ENCODE results near the gene MFAP2.

MFAP2 gene, protein sequence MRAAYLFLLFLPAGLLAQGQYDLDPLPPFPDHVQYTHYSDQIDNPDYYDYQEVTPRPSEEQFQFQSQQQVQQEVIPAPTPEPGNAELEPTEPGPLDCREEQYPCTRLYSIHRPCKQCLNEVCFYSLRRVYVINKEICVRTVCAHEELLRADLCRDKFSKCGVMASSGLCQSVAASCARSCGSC

DNA sequence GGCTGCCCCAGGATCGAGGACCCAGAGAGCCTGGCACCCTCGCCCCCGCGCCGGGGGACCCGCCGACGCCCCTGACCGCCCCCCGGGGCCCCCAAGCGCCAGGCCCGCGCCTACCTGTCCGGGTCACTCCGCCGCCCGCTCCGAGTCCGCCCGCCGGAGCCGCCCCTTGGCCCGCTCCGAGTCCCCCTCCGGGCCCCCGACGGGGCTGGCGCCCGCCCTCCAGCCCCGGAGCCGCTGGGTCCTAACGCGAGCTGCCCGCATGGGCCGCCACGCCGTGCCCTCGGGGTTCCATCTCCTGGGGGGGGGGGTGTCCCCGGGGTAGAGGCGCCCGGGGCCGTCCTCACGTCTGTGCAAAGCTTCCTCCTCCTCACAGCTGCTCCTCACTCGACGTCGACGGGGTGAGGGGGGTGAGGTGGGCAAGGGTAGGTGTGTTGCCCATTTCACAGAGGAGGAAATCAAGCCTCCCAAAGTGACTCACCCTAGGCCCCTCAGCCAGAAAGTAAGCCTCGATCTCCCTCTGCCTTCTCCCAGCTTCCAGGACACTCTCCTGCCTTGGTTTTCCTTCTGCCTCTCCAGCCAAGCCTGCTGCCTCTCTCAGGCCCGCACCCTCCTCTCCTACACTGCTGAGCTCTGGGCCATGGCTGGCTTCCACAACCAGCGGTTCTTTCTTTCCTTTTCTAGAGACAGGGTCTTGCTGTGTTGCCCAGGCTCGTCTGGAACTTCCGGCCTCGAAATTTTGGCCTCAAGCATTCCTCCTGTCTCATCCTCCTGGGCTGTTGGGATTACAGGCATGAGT is at the start of gene MFAP2:
Gene MFAP2, minus strand, starts transcription at position 148 of the 796 bp plus-strand sequence. CDS start 2,347 bp downstream, outside the sequence.
- no peak for DNase-seq

DNA sequence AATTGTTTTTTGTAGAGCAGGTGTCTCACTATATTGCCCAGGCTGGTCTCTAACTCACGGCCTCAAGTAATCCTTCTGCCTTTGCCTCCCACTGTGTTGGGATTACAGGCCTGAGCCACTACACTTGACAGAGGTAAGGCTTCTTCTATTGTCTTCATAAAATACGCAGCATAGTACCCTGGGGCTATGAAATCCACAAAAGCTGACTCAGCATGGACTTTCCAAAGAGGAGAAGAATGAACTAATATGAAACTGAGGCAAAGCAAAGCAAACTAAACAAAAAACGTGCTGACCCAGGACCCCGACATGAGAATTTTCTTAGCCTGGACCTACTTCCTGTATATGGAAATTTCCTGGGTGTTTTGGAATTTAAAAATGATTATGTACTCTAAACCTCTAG is 49.8 kb upstream of the MFAP2 start:
- DNase-seq, result no peak

DNA sequence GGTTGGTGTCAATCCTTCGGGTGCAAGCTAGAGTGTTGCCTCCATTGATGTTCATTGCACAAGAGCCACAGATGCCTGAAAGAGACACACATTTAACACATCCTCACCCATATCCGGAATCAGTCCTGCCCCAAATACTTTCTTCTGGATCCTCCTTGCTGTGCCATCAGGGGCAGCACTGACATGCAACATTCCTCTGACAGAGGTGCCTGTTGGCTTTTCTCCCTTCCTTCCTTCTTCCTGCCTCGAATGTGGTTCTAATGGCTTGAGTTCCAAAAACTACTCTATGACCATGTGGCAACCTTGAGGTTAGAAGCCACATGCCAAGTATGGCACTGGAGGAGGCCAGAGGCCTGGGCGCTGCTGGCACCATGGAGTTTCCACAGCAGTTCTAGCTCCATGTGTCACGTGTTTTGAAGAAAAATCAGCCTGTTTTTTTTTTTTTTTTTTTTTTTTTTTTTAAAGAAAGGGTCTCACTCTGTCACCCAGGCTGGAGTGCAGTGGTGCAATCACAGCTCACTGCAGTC is 48.3 kb upstream of the MFAP2 start:
- DNase-seq, result no peak

DNA sequence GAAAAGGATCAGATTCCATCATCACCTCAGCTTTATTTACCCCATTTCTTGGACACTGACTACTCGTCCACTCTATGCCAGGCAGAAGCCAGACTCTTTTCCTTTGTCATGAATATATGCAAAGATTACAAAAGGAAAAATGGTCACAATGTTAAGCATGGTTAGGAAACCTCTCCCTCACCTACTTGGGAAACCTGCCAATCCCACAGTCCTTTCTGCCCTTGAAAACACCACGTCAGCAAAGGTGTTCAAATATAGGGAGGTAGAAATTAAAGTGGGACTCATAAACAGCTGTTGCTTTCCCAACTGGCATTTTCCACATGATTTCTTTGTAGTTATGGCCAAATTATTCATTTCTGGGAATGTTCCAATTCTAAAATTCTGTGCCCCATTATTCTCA is 47.5 kb upstream of the MFAP2 start:
- DNase-seq, result no peak

DNA sequence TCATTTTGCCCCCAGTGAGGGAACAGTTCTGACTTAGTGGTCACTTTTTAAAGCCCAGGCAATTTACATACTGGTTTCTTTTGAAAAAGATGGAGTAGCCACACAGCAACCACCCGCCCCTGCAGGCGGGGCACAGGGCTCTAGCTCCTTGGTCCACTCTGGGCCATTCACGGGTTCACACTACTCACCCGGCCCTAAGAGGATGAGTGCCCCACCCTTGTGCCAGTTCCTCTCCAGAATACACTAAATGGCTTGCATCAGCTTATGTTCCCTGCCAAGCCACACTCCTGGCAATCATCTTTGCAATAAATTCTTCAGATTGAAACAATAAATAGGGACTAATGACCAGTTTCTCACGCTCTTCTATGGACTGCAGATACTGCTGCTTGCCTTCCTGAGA is 47.0 kb upstream of the MFAP2 start:
- DNase-seq, result no peak

DNA sequence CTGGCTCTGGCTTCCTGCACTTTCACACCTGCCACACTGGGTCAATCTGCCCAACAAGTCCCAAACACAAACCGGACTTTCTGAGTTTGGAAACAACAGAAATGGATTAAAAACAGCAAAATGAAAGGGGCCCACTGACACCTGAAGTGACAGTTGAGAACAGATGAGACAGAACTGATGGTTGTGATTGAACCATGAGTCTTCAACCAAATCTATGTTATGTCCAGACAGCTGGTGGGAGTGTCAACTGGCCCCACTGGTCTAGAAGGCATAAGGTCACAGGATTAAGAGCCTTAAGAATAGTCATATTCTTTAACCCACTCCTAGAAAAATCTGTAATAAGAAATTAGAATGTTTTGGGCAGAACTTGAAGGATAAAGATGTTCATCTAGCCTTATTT is 44.3 kb upstream of the MFAP2 start:
- DNase-seq, result no peak

DNA sequence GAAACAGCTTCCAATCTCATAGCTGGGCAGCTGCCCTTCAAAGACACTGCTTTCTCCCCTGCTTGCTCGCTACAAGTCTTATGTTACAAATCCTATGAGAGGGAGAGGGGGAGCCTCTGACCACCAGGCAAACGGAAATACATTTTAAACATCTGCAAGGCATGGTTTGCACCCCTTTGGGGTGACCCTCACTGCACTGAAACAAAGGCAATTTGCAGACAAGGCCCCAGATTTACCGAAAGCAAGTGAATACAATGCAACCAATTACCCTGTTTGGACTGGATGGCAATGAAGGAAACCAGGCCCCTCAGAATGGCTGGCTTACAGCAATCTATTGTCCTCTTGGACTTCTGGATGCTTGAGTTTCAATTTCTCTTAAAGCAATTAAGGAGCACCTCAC is 43.2 kb upstream of the MFAP2 start:
- no peak for DNase-seq

DNA sequence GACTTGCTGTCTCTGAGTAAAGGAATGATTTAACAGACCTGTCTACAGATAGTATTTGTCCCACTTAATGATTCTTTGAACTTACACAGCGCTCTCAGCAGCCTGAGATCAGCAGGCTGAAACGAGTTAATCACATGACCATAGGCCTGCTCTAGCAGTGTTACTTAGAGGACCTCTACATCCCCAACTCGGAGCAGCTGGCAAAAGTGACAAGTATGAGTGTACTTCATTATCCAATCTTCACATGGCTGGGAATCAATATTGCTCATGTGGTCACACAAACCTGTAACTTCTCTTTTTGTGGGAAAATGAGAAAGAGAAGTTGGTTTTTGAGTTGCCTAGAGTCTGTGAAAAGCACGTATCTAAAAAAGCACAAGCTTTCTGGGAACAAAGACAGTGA is 42.7 kb upstream of the MFAP2 start:
- DNase-seq, result no peak

DNA sequence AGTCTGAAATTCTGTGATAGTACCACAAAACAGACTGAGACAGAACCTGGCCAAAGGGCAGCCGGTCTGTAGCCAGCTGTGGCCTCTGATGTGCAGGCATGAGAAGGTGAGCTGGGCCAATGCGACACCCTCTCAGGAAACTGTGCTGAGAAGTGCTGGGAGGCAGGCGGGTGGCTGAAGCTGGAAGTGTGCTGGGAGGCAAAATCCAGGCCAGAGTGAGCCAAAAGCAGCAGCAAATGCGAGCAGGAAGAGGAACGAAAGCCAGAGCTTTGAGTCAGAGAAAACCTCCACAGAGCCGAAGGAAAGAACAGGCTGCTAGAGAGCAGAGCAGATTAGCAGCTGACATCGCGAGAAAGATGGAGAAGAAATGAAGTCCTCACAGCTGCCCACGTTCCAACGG is 41.5 kb upstream of the MFAP2 start:
- no peak for DNase-seq

DNA sequence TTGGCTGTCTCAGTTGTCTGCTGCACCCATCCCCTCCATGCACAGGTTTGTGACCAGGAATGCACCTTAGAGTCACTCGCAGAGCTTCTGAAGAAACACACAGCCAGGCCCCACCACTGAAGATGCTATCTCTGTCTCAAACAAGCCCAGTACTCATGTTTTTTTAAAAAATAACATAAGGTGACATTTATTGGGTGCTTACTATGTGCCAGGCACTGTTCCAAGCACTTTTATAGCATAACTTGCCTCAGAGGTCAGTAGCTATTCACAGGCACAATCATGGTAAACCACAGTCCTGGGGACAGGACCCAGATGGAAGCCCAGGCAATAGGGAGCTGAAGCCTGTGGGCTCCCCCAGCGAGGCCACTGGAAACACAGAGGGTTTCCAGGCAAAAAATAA is 40.1 kb upstream of the MFAP2 start:
- no peak for DNase-seq

DNA sequence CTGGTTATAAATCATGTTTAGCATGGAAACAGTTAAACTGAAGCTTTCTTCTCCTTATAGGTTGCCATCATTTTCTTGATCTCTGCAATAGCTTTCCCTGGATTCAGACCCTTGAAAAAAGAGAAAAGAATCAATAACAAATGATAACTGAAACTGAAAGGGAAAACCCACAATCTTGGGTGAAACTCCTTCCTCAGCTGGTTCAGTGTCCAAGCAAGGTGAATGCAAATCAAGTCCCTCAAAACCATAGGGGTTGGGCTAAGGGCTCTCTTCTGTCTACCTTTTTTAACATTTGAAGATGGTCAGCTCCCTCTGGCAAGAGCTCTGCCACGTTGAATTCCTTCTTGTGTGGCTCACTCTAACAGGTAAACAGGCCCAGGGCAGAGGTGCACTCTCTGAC is 38.4 kb upstream of the MFAP2 start:
- DNase-seq, result no peak

DNA sequence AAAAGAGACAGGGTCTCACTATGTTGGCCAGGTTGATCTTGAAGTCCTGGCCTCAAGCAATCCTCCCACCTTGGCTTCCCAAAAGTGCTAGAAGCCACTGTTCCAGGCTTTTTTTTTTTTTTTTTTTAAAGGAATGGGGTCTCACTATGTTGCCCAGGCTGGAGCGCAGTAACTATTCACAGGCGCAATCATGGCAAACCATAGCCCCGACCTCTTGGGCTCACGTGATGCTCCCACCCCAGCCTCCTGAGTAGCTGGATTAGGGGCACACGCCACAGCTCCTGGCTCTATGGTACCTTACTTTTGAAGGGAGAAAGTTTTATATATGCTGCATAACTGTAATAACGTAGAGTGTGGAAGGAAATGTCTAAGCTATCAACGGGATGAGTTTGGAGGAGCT is 37.0 kb upstream of the MFAP2 start:
- DNase-seq, result no peak

DNA sequence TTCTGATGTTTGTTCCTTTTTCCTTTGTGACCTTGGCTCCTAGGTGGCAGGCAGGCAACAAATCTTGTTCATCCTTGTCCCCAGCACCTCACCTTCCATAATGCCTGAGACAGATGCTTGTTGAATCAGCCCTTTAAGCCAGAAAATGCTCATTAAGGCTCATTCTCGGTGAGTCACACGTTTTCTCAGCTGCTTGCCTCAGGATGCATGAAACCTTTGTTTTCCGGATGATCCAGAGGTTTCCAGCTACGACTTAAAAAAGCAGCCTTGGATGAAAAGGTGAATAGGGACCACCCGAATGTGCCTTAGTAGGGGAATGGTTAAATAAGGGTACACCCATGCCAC is 35.9 kb upstream of the MFAP2 start:
- no peak for DNase-seq

DNA sequence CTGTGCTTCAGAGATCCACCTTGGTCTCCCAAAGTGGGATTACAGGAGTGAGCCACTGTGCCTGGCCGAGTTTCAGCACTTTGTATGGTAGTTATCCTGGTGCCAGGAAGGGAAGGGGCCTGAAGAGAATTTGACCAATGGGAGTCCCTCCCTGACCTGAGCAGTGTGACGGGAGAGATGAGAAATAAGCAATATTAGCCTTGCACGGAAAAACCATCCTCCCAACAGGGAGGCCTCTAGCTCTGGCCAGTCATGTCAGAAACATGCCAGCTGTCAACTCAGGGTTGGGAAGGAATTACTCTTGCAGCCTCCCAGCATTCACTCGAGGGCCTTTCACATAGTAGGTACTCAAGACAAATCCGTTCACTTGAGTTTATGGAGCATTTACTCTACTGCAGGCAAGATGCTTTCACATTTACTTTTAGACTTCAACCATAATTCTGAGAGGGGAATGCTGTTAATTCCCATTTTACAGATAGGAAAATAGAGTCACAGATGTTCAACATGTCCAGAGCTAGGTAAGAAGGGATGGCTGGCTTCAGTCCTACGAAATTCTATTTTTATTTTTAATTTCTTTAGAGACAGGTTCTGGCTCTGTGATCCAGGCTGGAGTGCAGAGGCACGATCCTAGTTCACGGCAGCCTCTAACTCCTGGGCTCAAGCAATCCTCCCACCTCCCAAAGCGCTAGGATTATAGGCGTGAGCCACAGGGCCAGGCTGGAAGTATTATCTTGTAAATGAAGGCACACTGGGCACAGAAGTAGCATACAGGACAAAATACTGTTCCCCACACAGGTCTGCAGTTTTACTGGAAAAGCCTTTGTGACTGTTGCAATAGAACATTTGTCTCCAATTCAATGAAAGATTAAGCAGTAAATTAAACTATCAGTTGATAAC is 34.5 kb upstream of the MFAP2 start:
- no peak for DNase-seq

DNA sequence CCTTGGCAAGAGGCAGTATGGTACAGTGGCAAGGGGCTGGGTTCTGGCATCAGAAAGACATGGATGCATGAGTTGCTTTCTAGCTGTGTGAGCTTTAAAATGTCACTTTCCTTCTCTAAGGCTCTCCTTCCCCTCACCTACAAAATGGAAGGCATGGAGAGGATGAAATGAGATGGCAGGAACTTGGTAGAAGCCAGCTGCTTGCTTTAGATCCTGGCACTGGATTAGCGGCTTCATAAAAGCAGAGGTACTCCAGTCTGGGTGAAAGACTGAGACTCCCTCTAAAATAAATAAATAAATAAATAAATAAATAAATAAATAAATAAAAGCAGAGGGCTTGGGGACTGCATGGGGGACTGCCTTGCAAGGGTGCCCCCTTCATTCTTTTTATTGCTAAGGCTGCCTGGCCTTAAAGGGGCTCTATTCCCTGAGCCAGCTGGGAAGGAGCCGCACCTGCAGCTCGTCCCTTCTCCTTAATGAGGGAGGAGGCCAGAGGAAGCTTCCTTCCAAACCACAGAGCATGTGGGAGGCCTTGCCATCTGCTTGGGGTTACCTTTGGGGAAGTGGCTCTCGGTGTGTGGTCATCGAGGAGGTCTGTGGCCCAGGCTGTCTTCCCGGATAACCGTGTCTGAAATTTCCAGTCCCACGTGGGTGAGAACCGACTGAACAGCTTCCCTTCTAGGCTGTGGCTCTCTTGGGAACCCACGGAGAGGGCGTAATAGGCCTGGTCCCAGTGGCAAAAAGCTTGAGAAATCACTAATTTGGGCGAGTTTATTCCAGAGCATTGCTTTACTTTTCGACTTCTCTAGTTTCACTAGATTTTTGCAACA is 33.3 kb upstream of the MFAP2 start:
- no peak for DNase-seq

DNA sequence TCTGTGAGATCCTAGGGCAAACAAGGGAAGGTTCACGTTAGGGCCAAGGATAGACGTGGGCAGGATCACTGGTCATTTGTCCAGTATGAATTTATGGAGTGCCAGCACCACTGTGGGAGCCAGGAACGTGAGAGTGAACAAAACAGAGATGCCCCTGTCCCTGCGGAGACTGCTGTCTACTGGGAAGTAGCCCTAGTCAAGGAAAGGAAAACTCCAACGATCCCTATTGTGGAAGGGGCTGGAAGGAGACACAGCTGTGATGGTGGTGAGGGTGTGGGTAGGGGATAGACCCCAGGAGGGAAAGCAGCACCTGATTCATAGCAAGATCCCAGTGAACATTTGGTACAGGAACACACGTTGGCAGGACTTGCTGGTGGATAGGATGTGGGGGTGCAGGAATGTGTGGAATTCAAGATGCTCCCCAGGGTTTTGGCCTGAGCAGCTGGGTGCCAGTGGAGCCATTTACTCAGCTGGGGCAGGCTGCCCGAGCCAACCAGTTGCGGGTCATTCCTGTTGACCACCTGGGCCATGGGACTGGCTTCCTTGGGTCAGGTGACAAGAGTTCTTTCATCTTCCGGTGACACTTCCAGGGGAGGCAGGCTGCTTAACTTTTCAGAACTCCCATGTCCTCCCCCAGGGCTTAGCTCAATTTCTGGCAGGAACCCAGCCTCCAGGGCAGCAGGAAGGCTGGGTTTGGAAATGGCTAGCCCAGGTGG is 32.5 kb upstream of the MFAP2 start:
- no peak for DNase-seq

DNA sequence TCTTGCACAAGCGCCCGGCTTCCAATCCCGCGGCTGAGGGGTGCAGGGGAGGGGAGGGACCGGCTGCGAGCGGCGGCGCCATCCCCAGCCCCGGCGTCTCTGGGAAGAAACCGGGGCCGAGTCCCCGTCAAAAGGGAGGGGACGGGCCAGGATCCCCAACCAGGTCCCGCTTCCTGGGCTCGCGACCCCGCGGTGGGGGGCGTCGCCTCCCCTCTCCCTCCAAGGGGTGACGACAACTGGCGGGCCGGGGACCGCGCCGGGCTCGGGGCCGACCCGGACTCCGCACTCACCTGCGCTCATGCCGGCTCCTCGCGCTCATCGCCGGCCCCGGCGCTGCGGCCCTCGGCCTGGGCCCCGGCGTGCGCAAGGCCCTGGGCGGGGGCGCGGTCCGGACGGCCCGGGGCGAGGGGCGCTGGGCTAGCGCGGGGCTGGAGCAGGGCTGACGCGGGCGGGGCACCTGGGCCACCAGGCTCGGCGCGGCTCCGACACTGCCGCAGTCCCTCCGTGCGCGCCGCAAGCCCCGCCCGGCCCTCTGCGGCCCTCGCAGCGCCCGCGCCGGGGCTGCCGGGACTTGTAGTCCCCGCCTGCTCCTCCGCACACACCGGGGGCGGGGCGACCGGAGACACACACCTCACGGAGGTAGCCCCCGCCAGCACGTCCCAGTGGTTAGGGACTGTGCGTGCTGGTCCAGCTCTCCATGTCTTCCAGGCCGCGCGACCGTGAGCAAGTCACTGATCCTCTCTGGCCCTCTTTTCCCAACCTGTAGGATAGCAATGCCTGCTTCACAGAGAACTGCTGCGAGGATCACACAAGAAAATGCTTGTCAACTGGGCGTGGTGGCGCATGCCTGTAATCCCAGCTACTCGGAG is 31.3 kb upstream of the MFAP2 start, which contains the start of gene ATP13A2:
Gene ATP13A2, minus strand, starts transcription at position 490 of the 869 bp plus-strand sequence. Its CDS starts 190 bp downstream, at position 300.
- DNase-seq, result peak; percentile 77

DNA sequence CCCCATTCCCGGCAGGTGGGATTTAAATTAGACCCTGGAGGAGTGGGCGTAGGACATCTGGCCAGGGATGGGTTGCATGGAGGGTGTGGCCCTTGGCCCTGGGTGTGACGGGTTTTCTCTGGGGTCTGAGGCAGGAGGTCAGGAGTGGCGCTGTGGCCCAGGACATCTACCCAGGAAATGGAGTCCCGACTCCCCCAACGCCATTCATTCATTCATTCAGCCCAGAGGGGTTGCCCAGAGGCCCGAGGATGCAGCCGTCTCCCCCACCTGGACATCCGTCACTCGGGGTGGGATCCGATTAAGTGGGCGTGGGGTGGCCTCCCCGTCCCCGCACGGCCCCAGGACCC is 30.6 kb upstream of the MFAP2 start:
- DNase-seq, result no peak

DNA sequence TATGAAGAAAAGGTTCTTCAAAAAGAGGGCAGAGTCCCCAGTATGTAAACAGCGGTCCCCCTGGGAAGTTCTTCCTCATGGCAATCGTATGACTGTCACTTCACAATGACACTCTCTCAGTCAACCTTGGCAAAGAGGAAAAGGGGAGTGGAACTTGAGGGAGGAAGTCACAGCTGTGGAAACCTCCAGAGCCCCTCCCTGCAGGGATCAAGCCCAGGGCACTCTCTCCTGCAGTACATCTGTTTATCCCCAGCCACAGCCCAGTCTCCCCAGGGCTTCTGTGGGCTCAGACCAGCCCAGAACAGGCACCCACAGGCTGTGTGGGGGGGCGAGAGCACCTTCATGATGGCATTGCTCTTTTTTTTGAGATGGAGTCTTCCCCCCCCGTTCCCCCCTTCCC is 29.3 kb upstream of the MFAP2 start:
- no peak for DNase-seq

DNA sequence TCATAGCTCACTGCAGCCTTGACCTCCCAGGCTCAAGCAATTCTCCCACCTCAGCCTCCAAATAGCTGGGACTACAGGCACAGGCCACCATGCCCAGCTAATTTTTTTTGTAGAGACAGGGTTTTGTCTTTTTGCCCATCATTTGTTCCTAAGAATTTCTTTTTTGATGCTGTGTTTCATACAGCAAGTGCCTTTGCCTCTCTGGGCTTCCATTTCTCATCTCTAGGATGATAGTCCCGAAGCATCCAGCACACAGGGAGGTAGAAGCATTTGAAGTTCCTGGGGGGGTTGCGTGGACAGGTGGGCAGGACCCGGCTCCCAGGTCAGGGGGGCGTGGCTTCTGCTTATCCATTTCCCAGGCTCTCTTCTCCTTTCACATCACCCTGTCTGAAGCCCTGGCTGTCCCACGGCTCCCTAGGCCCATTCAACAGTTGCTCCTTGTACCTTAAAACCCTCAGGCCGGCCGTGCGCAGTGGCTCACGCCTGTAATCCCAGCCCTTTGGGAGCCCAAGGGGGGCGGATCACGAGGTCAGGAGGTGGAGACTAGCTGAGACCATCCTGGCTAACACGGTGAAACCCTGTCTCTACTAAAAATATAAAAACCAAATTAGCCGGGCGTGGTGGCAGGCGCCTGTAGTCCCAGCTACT is 27.9 kb upstream of the MFAP2 start:
- no peak for DNase-seq

Measured in activated effector memory CD4-positive, alpha-beta T cell treated with Interleukin-2 at 50 U/mL for 16 hours (primary cell).